ENCODE measurements around the gene WWOX. TPM values are rescaled to one million over a fixed set of nuclear protein-coding genes. Genes with fewer than 3 reads are reported as not detected.

Gene WWOX
- total RNA-seq, 2 donors from 2014 or later: 30.0 to 35.4 TPM

- Histone ChIP-seq H3K9me3 (ENCODE audit: control insufficient read depth, low read length) (no peaks in the 10 kb centered on the region), H3K27ac (ENCODE audit: low read depth, low read length) (no peak overlapping the region), H3K27me3 (ENCODE audit: control insufficient read depth, insufficient read depth, low read length, poor library complexity, severe bottlenecking) (no peaks in the 10 kb centered on the region), H3K4me1 (ENCODE audit: control insufficient read depth, insufficient read depth, low read length) (no peaks in the 10 kb centered on the region), H3K9ac (ENCODE audit: extremely low read depth, low read length, poor library complexity, severe bottlenecking) (no peak overlapping the region), H3K4me3 (ENCODE audit: low read length) (no peak overlapping the region), H3K36me3 (ENCODE audit: control insufficient read depth, insufficient read depth, low read length) (no peaks in the 10 kb centered on the region)
- WGBS, 2 experiments (ENCODE audit: insufficient coverage in 1 of 2, insufficient read length in 1 of 2): 88 to 94% methylated on average over 11 to 15 of the region's 15 CpGs
- H3K4me3 Mint-ChIP-seq: no peak overlapping the region
- no peak overlapping the region for H3K27ac Mint-ChIP-seq
- H3K4me1 Mint-ChIP-seq: no peaks in the 10 kb centered on the region
- H3K27me3 Mint-ChIP-seq (ENCODE audit: insufficient read depth): no peaks in the 10 kb centered on the region
- no peaks in the 10 kb centered on the region for H3K36me3 Mint-ChIP-seq (ENCODE audit: low read depth)
- DNase-seq: no peak
- peaks cover 3% of the 10 kb centered on the region for H3K9me3 Mint-ChIP-seq
- TF ChIP-seq CTCF (conservative IDR thresholded peaks at IDR 0.05): peak; percentile 45
Measured at GRCh38 chr16:79012671-79013434, 913.4 kb downstream of the WWOX start.

DNA sequence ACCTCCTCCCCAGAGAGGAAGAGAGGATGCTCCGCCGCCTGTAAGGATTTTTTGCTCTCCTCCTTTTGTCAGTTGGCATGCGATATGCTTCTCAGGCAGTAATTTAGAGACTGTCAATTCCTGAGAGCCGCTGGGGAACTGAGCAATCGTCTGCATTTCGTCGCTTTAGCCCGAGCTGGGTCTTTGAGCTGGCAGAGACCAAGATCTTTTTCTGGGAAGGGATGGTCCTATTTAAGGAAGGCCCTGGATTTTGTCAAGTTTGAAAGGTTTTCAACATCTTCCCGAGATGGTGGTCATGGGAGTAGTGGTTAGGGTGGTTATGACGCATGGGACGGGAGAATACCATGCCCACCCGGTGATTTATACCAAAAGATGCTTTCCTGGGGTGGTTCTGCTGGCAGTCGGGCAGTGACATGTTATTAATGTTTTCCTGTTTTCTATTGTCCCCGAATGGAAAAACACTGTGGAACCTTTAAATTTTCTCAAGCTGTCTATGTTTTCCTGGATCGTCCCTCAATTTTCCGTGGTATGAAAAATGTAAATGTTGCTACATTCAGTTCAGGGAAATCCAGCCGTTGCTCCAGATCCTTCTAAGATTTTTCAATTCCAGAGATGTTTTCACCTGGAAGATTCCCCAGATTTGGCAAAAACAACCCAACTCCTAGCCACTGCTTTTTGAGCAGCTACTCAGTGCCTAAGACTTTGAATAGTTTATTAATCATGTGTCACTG is 914.6 kb downstream of the WWOX start:
- H3K4me3 ChIP-seq (ENCODE audit: low read length): no peak overlapping the region
- no peak overlapping the region for H3K27ac Mint-ChIP-seq
- no peaks in the 10 kb centered on the region for H3K9me3 ChIP-seq (ENCODE audit: control insufficient read depth, low read length)
- H3K27me3 ChIP-seq (ENCODE audit: control insufficient read depth, insufficient read depth, low read length, poor library complexity, severe bottlenecking): no peaks in the 10 kb centered on the region
- no peak for DNase-seq
- H3K36me3 Mint-ChIP-seq (ENCODE audit: low read depth): no peaks in the 10 kb centered on the region
- no peaks in the 10 kb centered on the region for H3K27me3 Mint-ChIP-seq (ENCODE audit: insufficient read depth)
- H3K9me3 Mint-ChIP-seq: peaks cover 3% of the 10 kb centered on the region
- no peaks in the 10 kb centered on the region for H3K4me1 ChIP-seq (ENCODE audit: control insufficient read depth, insufficient read depth, low read length)
- no peaks in the 10 kb centered on the region for H3K4me1 Mint-ChIP-seq
- H3K27ac ChIP-seq (ENCODE audit: low read depth, low read length): no peak overlapping the region
- 91 to 94% methylated on average over 17 of the region's 17 CpGs for WGBS, 2 experiments (ENCODE audit: insufficient coverage in 1 of 2, insufficient read length in 1 of 2)
- no peak overlapping the region for H3K9ac ChIP-seq (ENCODE audit: extremely low read depth, low read length, poor library complexity, severe bottlenecking)
- no peak for TF ChIP-seq CTCF (conservative IDR thresholded peaks at IDR 0.05)
- no peaks in the 10 kb centered on the region for H3K36me3 ChIP-seq (ENCODE audit: control insufficient read depth, insufficient read depth, low read length)
- no peak overlapping the region for H3K4me3 Mint-ChIP-seq

- no peaks in the 10 kb centered on the region for H3K9me3 ChIP-seq (ENCODE audit: control insufficient read depth, low read length)
- H3K4me3 ChIP-seq (ENCODE audit: low read length): no peak overlapping the region
- no peak for DNase-seq
- no peaks in the 10 kb centered on the region for H3K27me3 ChIP-seq (ENCODE audit: control insufficient read depth, insufficient read depth, low read length, poor library complexity, severe bottlenecking)
- H3K36me3 Mint-ChIP-seq (ENCODE audit: low read depth): no peaks in the 10 kb centered on the region
- no peaks in the 10 kb centered on the region for H3K27me3 Mint-ChIP-seq (ENCODE audit: insufficient read depth)
- H3K27ac Mint-ChIP-seq: no peak overlapping the region
- no peaks in the 10 kb centered on the region for H3K36me3 ChIP-seq (ENCODE audit: control insufficient read depth, insufficient read depth, low read length)
- no peak overlapping the region for H3K27ac ChIP-seq (ENCODE audit: low read depth, low read length)
- 93 to 98% methylated on average over 7 to 10 of the region's 13 CpGs for WGBS, 2 experiments (ENCODE audit: insufficient coverage in 1 of 2, insufficient read length in 1 of 2)
- no peak overlapping the region for H3K9ac ChIP-seq (ENCODE audit: extremely low read depth, low read length, poor library complexity, severe bottlenecking)
- peaks cover 12% of the 10 kb centered on the region for H3K4me1 Mint-ChIP-seq
- no peak for TF ChIP-seq CTCF (conservative IDR thresholded peaks at IDR 0.05)
- H3K4me3 Mint-ChIP-seq: no peak overlapping the region
- H3K9me3 Mint-ChIP-seq: no peaks in the 10 kb centered on the region
- H3K4me1 ChIP-seq (ENCODE audit: control insufficient read depth, insufficient read depth, low read length): no peaks in the 10 kb centered on the region
Measured at GRCh38 chr16:79018650-79019429, 919.4 kb downstream of the WWOX start.

Measured in endodermal cell (in vitro differentiated cells).